ENCODE data around the gene MAN1A1. TPM values are rescaled to one million over a fixed set of nuclear protein-coding genes. Genes with fewer than 3 reads are reported as not detected.

The MAN1A1 gene
- total and polyA plus RNA-seq, 2 of the 4 experiments (the other 2 are of a cell fraction), result 5.9 to 6.4 TPM

- H2BK120ac ChIP-seq (ENCODE audit: low read depth, low read length), result no peak overlapping the region
- POLR2A ChIA-PET (ENCODE audit: unreplicated experiment), result no interaction called here
- no peak overlapping the region for H3K4me2 ChIP-seq (ENCODE audit: low read depth, low read length)
- in situ Hi-C loops (cut with MboI; ENCODE audit: low sequenced_read_pairs) (loop anchor here (5.0 kb wide), 1 partner anchor 193 kb away; no protein-coding TSS in a partner anchor), dilution Hi-C loops (cut with HindIII; ENCODE audit: low sequenced_read_pairs, unreplicated experiment) (no loop called here), intact Hi-C loops (cut with micrococcal nuclease) (loop anchor here (5.0 to 10.0 kb wide), 2 partner anchors 83 to 1990 kb away; partner anchors contain the start of gene TBC1D32)
- H3K23ac ChIP-seq (ENCODE audit: low read depth, low read length), result no peak overlapping the region
- H2BK20ac ChIP-seq (ENCODE audit: low read depth, low read length), result no peak overlapping the region
- no peak overlapping the region for H3K56ac ChIP-seq (ENCODE audit: extremely low read depth, insufficient read depth, low read length)
- H3K18ac ChIP-seq (ENCODE audit: low read depth, low read length), result no peak overlapping the region
- H4K20me1 ChIP-seq (ENCODE audit: insufficient read depth, low read length), result no peaks in the 10 kb centered on the region
- peaks cover 5 to 16% of the 10 kb centered on the region in 2 experiments; a peak in 3 of 4 replicates for H3K79me1 ChIP-seq (ENCODE audit: low read depth in 1 of 2, low read length in 2 of 2)
- H3K4me3 ChIP-seq (ENCODE audit: insufficient read depth, low read depth, low read length), result no peak overlapping the region
- H3K14ac ChIP-seq (replicated peaks; ENCODE audit: low read depth, low read length), result no peak overlapping the region
- DNase-seq (no peak), ATAC-seq (ENCODE audit: low read depth) (no peak)
- H2BK15ac ChIP-seq (ENCODE audit: low read depth, low read length), result no peak overlapping the region
- no CpG with 5 or more reads among the region's 2 CpGs for WGBS, 2 experiments (ENCODE audit: extremely low coverage in 2 of 2, insufficient read length in 1 of 2)
- H4K5ac ChIP-seq (ENCODE audit: low read depth, low read length), result no peak overlapping the region
- H4K8ac ChIP-seq (ENCODE audit: low read depth in 2 of 2, low read length in 2 of 2), result no peak overlapping the region
- H3K36me3 ChIP-seq (ENCODE audit: control insufficient read depth, insufficient read depth, low read length), result 0 out of 2 replicates have a peak, but pooled peaks cover 3% of the 10 kb centered on the region
- H2AK5ac ChIP-seq (ENCODE audit: low read depth, low read length), result no peak overlapping the region
- H3K9ac ChIP-seq (ENCODE audit: low read depth, low read length), result no peak overlapping the region
- H2BK5ac ChIP-seq (ENCODE audit: low read depth, low read length, poor library complexity, severe bottlenecking), result no peak overlapping the region
- H3K9me1 ChIP-seq (ENCODE audit: insufficient read depth, low read length), result peaks cover 3% of the 10 kb centered on the region; the same call in 1 of the 2 replicates
- no peak overlapping the region for H4K91ac ChIP-seq (ENCODE audit: insufficient read depth, low read depth, low read length)
- H3K9me3 ChIP-seq (ENCODE audit: control insufficient read depth, insufficient read depth, low read length), result no peaks in the 10 kb centered on the region
- H3K4ac ChIP-seq (ENCODE audit: low read depth, low read length), result no peak overlapping the region
- H3K27me3 ChIP-seq (ENCODE audit: control insufficient read depth, insufficient read depth, low read length), result no peaks in the 10 kb centered on the region
- no peak overlapping the region for H3K27ac ChIP-seq (ENCODE audit: insufficient read depth, low read length)
- CTCF ChIA-PET, result interaction anchor here (1.3 kb wide), 1 partner anchor 197 kb away, joined by 3 read pairs; no protein-coding TSS in a partner anchor
- no TSS peak for BruUV-seq (replicated peaks)
- no peak for TF ChIP-seq MAFK (IDR thresholded peaks at IDR 0.05; ENCODE audit: low read depth, low read length)
- no peak for TF ChIP-seq USF2 (IDR thresholded peaks at IDR 0.05; ENCODE audit: low read depth, low read length)
- TF ChIP-seq NFE2L2 (IDR thresholded peaks at IDR 0.05; ENCODE audit: low read depth, low read length), result no peak
- TF ChIP-seq SMC3 (IDR thresholded peaks at IDR 0.05; ENCODE audit: low read depth, low read length), result no peak
- no peak for TF ChIP-seq RAD21 (IDR thresholded peaks at IDR 0.05; ENCODE audit: low read length)
- no peak for TF ChIP-seq MXI1 (IDR thresholded peaks at IDR 0.05; ENCODE audit: borderline replicate concordance, low read depth, low read length)
- no peak for TF ChIP-seq RFX5 (IDR thresholded peaks at IDR 0.05; ENCODE audit: low read depth, low read length)
- no peak for TF ChIP-seq CHD1 (IDR thresholded peaks at IDR 0.05; ENCODE audit: low read depth, low read length)
- TF ChIP-seq POLR2A (IDR thresholded peaks at IDR 0.05; ENCODE audit: low read depth, low read length), result no peak
- no peak for TF ChIP-seq BHLHE40 (IDR thresholded peaks at IDR 0.05; ENCODE audit: low read depth, low read length)
- TF ChIP-seq CEBPB (IDR thresholded peaks at IDR 0.05; ENCODE audit: low read depth, low read length), result no peak
- TF ChIP-seq, protein P1, sequence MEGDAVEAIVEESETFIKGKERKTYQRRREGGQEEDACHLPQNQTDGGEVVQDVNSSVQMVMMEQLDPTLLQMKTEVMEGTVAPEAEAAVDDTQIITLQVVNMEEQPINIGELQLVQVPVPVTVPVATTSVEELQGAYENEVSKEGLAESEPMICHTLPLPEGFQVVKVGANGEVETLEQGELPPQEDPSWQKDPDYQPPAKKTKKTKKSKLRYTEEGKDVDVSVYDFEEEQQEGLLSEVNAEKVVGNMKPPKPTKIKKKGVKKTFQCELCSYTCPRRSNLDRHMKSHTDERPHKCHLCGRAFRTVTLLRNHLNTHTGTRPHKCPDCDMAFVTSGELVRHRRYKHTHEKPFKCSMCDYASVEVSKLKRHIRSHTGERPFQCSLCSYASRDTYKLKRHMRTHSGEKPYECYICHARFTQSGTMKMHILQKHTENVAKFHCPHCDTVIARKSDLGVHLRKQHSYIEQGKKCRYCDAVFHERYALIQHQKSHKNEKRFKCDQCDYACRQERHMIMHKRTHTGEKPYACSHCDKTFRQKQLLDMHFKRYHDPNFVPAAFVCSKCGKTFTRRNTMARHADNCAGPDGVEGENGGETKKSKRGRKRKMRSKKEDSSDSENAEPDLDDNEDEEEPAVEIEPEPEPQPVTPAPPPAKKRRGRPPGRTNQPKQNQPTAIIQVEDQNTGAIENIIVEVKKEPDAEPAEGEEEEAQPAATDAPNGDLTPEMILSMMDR (conservative IDR thresholded peaks at IDR 0.05; ENCODE audit: low read depth, low read length), result no peak
- TF ChIP-seq ELK1 (IDR thresholded peaks at IDR 0.05; ENCODE audit: borderline replicate concordance, low read depth, low read length), result no peak
- no peak for TF ChIP-seq FOS (IDR thresholded peaks at IDR 0.05; ENCODE audit: low read depth, low read length)
- no peak for TF ChIP-seq MAZ (IDR thresholded peaks at IDR 0.05; ENCODE audit: borderline replicate concordance, low read depth, low read length)
- H3K4me1 ChIP-seq (ENCODE audit: control insufficient read depth, insufficient read depth, low read length), result peaks cover 7% of the 10 kb centered on the region; the same call in 1 of the 2 replicates
- no peak overlapping the region for H2AK9ac ChIP-seq (replicated peaks; ENCODE audit: low read depth, low read length, poor library complexity)
- H2AFZ ChIP-seq (replicated peaks; ENCODE audit: low read length, poor library complexity), result no peak overlapping the region
Measured at GRCh38 chr6:119345114-119345513, 4.4 kb downstream of the MAN1A1 start.
